Measurements from ENCODE around the gene SART1. TPM values are rescaled to one million over a fixed set of nuclear protein-coding genes. Genes with fewer than 3 reads are reported as not detected.

Gene SART1
- total RNA-seq, 2 donors from 2014 or later = 36.7 to 76.6 TPM

- TF ChIP-seq CTCF (IDR thresholded peaks at IDR 0.05) = no peak
- TF ChIP-seq POLR2AphosphoS5 (IDR thresholded peaks at IDR 0.05) = no peak
- H3K4me3 ChIP-seq = no peak overlapping the region
- 70% methylated on average over 9 of the region's 9 CpGs for WGBS
These were observed 25.8 kb downstream of the SART1 start for GRCh38 chr11:65987336-65987735.

GRCh38 chr11:65988791-65989592 lies 27.5 kb downstream of the SART1 start:
- no peak overlapping the region for H3K27ac ChIP-seq
- 18% methylated on average over 10 of the region's 10 CpGs for WGBS
- intact Hi-C loops (cut with DNase I) = loop anchor here (2.0 to 10.0 kb wide), 2 partner anchors 104 to 284 kb away; no protein-coding TSS in a partner anchor

More at GRCh38 chr11:65987336-65987735, 25.8 kb downstream of the SART1 start:
- no peaks in the 10 kb centered on the region for H3K36me3 ChIP-seq
- no peaks in the 10 kb centered on the region for H3K9me3 ChIP-seq
- H3K4me1 ChIP-seq (replicated peaks) = no peaks in the 10 kb centered on the region
- H3K27me3 ChIP-seq (replicated peaks; ENCODE audit: insufficient read depth) = no peaks in the 10 kb centered on the region
- intact Hi-C loops (cut with DNase I) = loop anchor here (10.0 kb wide), 1 partner anchor 283 kb away; no protein-coding TSS in a partner anchor
- no peak for DNase-seq (ENCODE audit: low spot score)
- H3K27ac ChIP-seq = no peak overlapping the region

GRCh38 chr11:65992056-65992455 lies 30.5 kb downstream of the SART1 start:
- no peaks in the 10 kb centered on the region for H3K9me3 ChIP-seq
- no peak overlapping the region for H3K27ac ChIP-seq
- intact Hi-C loops (cut with DNase I) = no loop called here
- DNase-seq (ENCODE audit: low spot score) = no peak
- WGBS = 80% methylated on average over 5 of the region's 5 CpGs
- H3K27me3 ChIP-seq (replicated peaks; ENCODE audit: insufficient read depth) = no peaks in the 10 kb centered on the region
- H3K4me1 ChIP-seq (replicated peaks) = no peaks in the 10 kb centered on the region
- no peak for TF ChIP-seq POLR2A (IDR thresholded peaks at IDR 0.05)
- no peak for TF ChIP-seq POLR2AphosphoS5 (IDR thresholded peaks at IDR 0.05)
- TF ChIP-seq CTCF (IDR thresholded peaks at IDR 0.05) = no peak
- H3K4me3 ChIP-seq = no peak overlapping the region
- no peaks in the 10 kb centered on the region for H3K36me3 ChIP-seq

More at GRCh38 chr11:65988791-65989592, 27.5 kb downstream of the SART1 start:
- no peaks in the 10 kb centered on the region for H3K27me3 ChIP-seq (replicated peaks; ENCODE audit: insufficient read depth)
- TF ChIP-seq POLR2AphosphoS5 (IDR thresholded peaks at IDR 0.05) (peak; percentile 90), CTCF (IDR thresholded peaks at IDR 0.05) (peak; percentile 45 to 99 (median 93)), POLR2A (IDR thresholded peaks at IDR 0.05) (no peak)
- no peaks in the 10 kb centered on the region for H3K36me3 ChIP-seq
- H3K4me3 ChIP-seq = no peak overlapping the region
- no peaks in the 10 kb centered on the region for H3K4me1 ChIP-seq (replicated peaks)
- no peaks in the 10 kb centered on the region for H3K9me3 ChIP-seq
- peak; percentile 93 for DNase-seq (ENCODE audit: low spot score)

- TF ChIP-seq CTCF (IDR thresholded peaks at IDR 0.05) (no peak), POLR2A (IDR thresholded peaks at IDR 0.05) (no peak), POLR2AphosphoS5 (IDR thresholded peaks at IDR 0.05) (no peak)
- Histone ChIP-seq H3K36me3 (peaks cover 6 to 19% of the 10 kb centered on the region in 2 donors), H3K9me3 (no peaks in the 10 kb centered on the region), H3K4me3 (no peak overlapping the region), H3K27ac (no peak overlapping the region), H3K4me1 (replicated peaks) (peaks cover 2% of the 10 kb centered on the region), H3K27me3 (replicated peaks; ENCODE audit: insufficient read depth) (no peaks in the 10 kb centered on the region)
- WGBS = 80% methylated on average over 2 of the region's 2 CpGs
- intact Hi-C loops (cut with DNase I) = no loop called here
- no peak for DNase-seq (ENCODE audit: low spot score)
These were observed 35.8 kb downstream of the SART1 start for GRCh38 chr11:65997286-65997685.
